H9 (cell line): ENCODE results near the gene PCDHA8. TPM values are rescaled to one million over a fixed set of nuclear protein-coding genes. Genes with fewer than 3 reads are reported as not detected.
"Not testable (repeated sequence)": the region's sequence is repeated elsewhere in the genome, so short reads cannot be mapped to it uniquely, and the experiment has no call there.

ENCODE experiments used
- DNase-seq: peaks from one replicate; pipeline ENCODE4 v3.0.0-alpha.2; 2017
- H2AFZ ChIP-seq: one replicate; pipeline ENCODE4 v1.6.1; 2013; ENCODE audit warnings: mild to moderate bottlenecking, low read length, control low read depth, moderate library complexity
- H2AK5ac ChIP-seq: 2 replicates; pipeline ENCODE4 v1.6.1; 2013; ENCODE audit warnings: low read length, control low read depth, mixed read lengths; ENCODE audit not compliant: insufficient read length
- H2BK120ac ChIP-seq: one replicate; pipeline ENCODE4 v1.6.1; 2013; ENCODE audit warnings: low read depth, mild to moderate bottlenecking, low read length, control low read depth, inconsistent platforms; ENCODE audit not compliant: poor library complexity, severe bottlenecking
- H2BK12ac ChIP-seq: 2 replicates; pipeline ENCODE4 v1.6.1; 2013; ENCODE audit warnings: low read length, control low read depth, mixed read lengths, low read depth; ENCODE audit not compliant: insufficient read length
- H2BK15ac ChIP-seq: 2 replicates; pipeline ENCODE4 v1.6.1; 2013; ENCODE audit warnings: low read depth, low read length, control low read depth
- H2BK20ac ChIP-seq: one replicate; pipeline ENCODE4 v1.6.1; 2013; ENCODE audit warnings: low read depth, mild to moderate bottlenecking, low read length, control low read depth, inconsistent platforms; ENCODE audit not compliant: poor library complexity, severe bottlenecking
- H2BK5ac ChIP-seq: 2 replicates; pipeline ENCODE4 v1.6.1; 2013; ENCODE audit warnings: low read length, control low read depth, mixed read lengths; ENCODE audit not compliant: insufficient read length
- H3K14ac ChIP-seq: 2 replicates; pipeline ENCODE4 v1.6.1; 2013; ENCODE audit warnings: low read length, control low read depth; ENCODE audit not compliant: insufficient read depth
- H3K18ac ChIP-seq: 2 replicates; pipeline ENCODE4 v1.6.1; 2013; ENCODE audit warnings: low read depth, mild to moderate bottlenecking, mixed read lengths, low read length, control low read depth; ENCODE audit not compliant: insufficient read length
- H3K23ac ChIP-seq: 2 replicates; pipeline ENCODE4 v1.6.1; 2013; ENCODE audit warnings: low read length, control low read depth, mixed read lengths, low read depth; ENCODE audit not compliant: insufficient read length
- H3K23me2 ChIP-seq: 2 replicates; pipeline ENCODE4 v1.6.1; 2013; ENCODE audit warnings: low read depth, mild to moderate bottlenecking, mixed read lengths, low read length, control low read depth; ENCODE audit not compliant: insufficient read length, poor library complexity, severe bottlenecking
- H3K27ac ChIP-seq: 2 replicates; pipeline ENCODE4 v1.5.1; 2013; ENCODE audit warnings: low read length, control low read depth, mixed read lengths, low read depth; ENCODE audit not compliant: insufficient read length
- H3K27me3 ChIP-seq: 2 replicates; pipeline ENCODE4 v1.6.1; 2013; ENCODE audit warnings: low read length, control low read depth, inconsistent platforms; ENCODE audit not compliant: insufficient read depth
- H3K4ac ChIP-seq: 2 replicates; pipeline ENCODE4 v1.6.1; 2013; ENCODE audit warnings: low read depth, mild to moderate bottlenecking, control low read depth, inconsistent platforms, low read length, moderate library complexity
- H3K4me1 ChIP-seq: 2 replicates; pipeline ENCODE4 v1.6.1; 2013; ENCODE audit warnings: low read length, control low read depth, inconsistent platforms; ENCODE audit not compliant: insufficient read depth
- H3K4me2 ChIP-seq: 2 replicates; pipeline ENCODE4 v1.6.1; 2013; ENCODE audit warnings: low read length, control low read depth, mixed read lengths; ENCODE audit not compliant: insufficient read length, insufficient read depth
- H3K56ac ChIP-seq: 2 replicates; pipeline ENCODE4 v1.6.1; 2013; ENCODE audit warnings: low read depth, mild to moderate bottlenecking, mixed read lengths, low read length, control low read depth; ENCODE audit not compliant: insufficient read length
- H3K79me1 ChIP-seq: 2 replicates; pipeline ENCODE4 v1.6.1; 2013; ENCODE audit warnings: low read depth, mild to moderate bottlenecking, moderate library complexity, low read length, control low read depth, inconsistent platforms; ENCODE audit not compliant: insufficient read depth, poor library complexity, severe bottlenecking
- H3K79me2 ChIP-seq: 2 replicates; pipeline ENCODE4 v1.6.1; 2013; ENCODE audit warnings: low read length, control low read depth, inconsistent platforms; ENCODE audit not compliant: insufficient read depth
- H3K9ac ChIP-seq: 2 replicates; pipeline ENCODE4 v1.6.1; 2013; ENCODE audit warnings: low read length, control low read depth, mixed read lengths; ENCODE audit not compliant: insufficient read length; ENCODE audit errors: extremely low read depth
- H3K9me3 ChIP-seq: one replicate; pipeline ENCODE4 v1.6.1; 2013; ENCODE audit warnings: low read depth, low read length, inconsistent platforms; ENCODE audit not compliant: control insufficient read depth
- H3T11ph ChIP-seq: one replicate; pipeline ENCODE4 v1.6.1; 2013; ENCODE audit warnings: mild to moderate bottlenecking, low read length, control low read depth, inconsistent platforms
- H4K20me1 ChIP-seq: one replicate; pipeline ENCODE4 v1.6.1; 2013; ENCODE audit not compliant: control insufficient read depth, insufficient read length, insufficient read depth
- H4K5ac ChIP-seq: 2 replicates; pipeline ENCODE4 v1.6.1; 2013; ENCODE audit warnings: low read depth, mild to moderate bottlenecking, mixed read lengths, low read length, control low read depth; ENCODE audit not compliant: insufficient read length
- H4K8ac ChIP-seq: replicated peaks from 2 replicates; pipeline ENCODE4 v1.6.1; 2013; ENCODE audit warnings: low read length, control low read depth, mixed read lengths, low read depth; ENCODE audit not compliant: insufficient read length
- H4K91ac ChIP-seq: 2 replicates; pipeline ENCODE4 v1.6.1; 2013; ENCODE audit warnings: low read depth, mild to moderate bottlenecking, moderate library complexity, mixed read lengths, low read length, control low read depth; ENCODE audit not compliant: insufficient read length
- H3K27ac Mint-ChIP-seq, 3 experiments: 2 replicates in 2 of 3; 3 replicates in 1 of 3; pipeline ENCODE4 v1.8.0; 2020 to 2021; ENCODE audit warnings: mixed read lengths in 3 of 3, mild to moderate bottlenecking in 1 of 3, moderate library complexity in 1 of 3
- H3K27me3 Mint-ChIP-seq: 2 replicates; pipeline ENCODE4 v1.8.0; 2021; ENCODE audit warnings: low read depth, mild to moderate bottlenecking, moderate library complexity, mixed read lengths
- H3K36me3 Mint-ChIP-seq, 3 experiments: 2 replicates in 2 of 3; 3 replicates in 1 of 3; pipeline ENCODE4 v1.8.0; 2020 to 2021; ENCODE audit warnings: low read depth in 3 of 3, mixed read lengths in 3 of 3; ENCODE audit not compliant: insufficient read depth in 1 of 3
- H3K4me1 Mint-ChIP-seq, 2 experiments: 2 replicates each; pipeline ENCODE4 v1.8.0; 2020; ENCODE audit warnings: mixed read lengths in 2 of 2
- H3K4me3 Mint-ChIP-seq, 2 experiments: 2 replicates in 1 of 2; 3 replicates in 1 of 2; pipeline ENCODE4 v1.8.0; 2020 to 2021; ENCODE audit warnings: mild to moderate bottlenecking in 2 of 2, mixed read lengths in 2 of 2, moderate library complexity in 1 of 2
- H3K9me3 Mint-ChIP-seq, 2 experiments: 2 replicates in 1 of 2; 3 replicates in 1 of 2; pipeline ENCODE4 v1.8.0; 2020; ENCODE audit warnings: mild to moderate bottlenecking in 2 of 2, mixed read lengths in 2 of 2, moderate library complexity in 1 of 2
- CTCF ChIP-seq: fragments of 200-600 bp; sonication (generic); conservative IDR thresholded peaks from 3 replicates; pipeline ENCODE4 v1.8.0; 2021; ENCODE audit warnings: antibody characterized with exemption, mild to moderate bottlenecking
- WGBS: extraction: QIAGEN DNeasy Blood & Tissue Kit; methylation state at CpG from one replicate; pipeline ENCODE4 v1.1.7; 2013; ENCODE audit warnings: missing lambda C conversion rate, low lambda C conversion rate, mixed read lengths; ENCODE audit not compliant: insufficient read length; ENCODE audit errors: extremely low coverage; 5-methylcytosine and 5-hydroxymethylcytosine counted together
- total RNA-seq: library from RNA; stranded (reverse); gene quantifications from 2 replicates; pipeline ENCODE4 v1.2.1, GENCODE V29; 2021

The PCDHA8 gene
- total RNA-seq, 1 experiment from 2014 or later, result 0.57 TPM

GRCh38 chr5:140828362-140828737 lies 12.6 kb upstream of the PCDHA8 start:
- peak overlapping the region in 1 of 3 experiments; percentile 97; a peak in 3 of 7 replicates for H3K27ac Mint-ChIP-seq
- Histone ChIP-seq H3K4me2 (no peak overlapping the region), H2BK12ac (no peak overlapping the region), H3K23me2 (peaks cover 3% of the 10 kb centered on the region), H3K79me2 (no peaks in the 10 kb centered on the region), H3T11ph (no peak overlapping the region), H4K8ac (no peak overlapping the region), H2AFZ (no peak overlapping the region), H3K4me1 (no peaks in the 10 kb centered on the region), H3K4ac (no peak overlapping the region), H2BK5ac (no peak overlapping the region), H2AK5ac (no peak overlapping the region), H3K23ac (no peak overlapping the region), H3K9me3 (no peaks in the 10 kb centered on the region), H3K27ac (no peak overlapping the region), H3K79me1 (no peaks in the 10 kb centered on the region), H2BK15ac (no peak overlapping the region), H2BK120ac (no peak overlapping the region), H3K14ac (peak overlapping the region; percentile 76; the same call in 1 of the 2 replicates), H2BK20ac (no peak overlapping the region), H4K5ac (no peak overlapping the region), H3K27me3 (no peaks in the 10 kb centered on the region), H4K20me1 (no peaks in the 10 kb centered on the region), H3K9ac (no peak overlapping the region), H3K56ac (no peak overlapping the region), H4K91ac (no peak overlapping the region), H3K18ac (no peak overlapping the region)
- H3K27me3 Mint-ChIP-seq, result no peaks in the 10 kb centered on the region
- H3K36me3 Mint-ChIP-seq, result peaks cover 15 to 33% (median 19%) of the 10 kb centered on the region in 3 experiments
- peak overlapping the region; percentile 76 to 88 for H3K4me3 Mint-ChIP-seq
- peaks cover 20 to 22% of the 10 kb centered on the region in 2 experiments for H3K9me3 Mint-ChIP-seq
- H3K4me1 Mint-ChIP-seq, result peaks cover 0 to 11% of the 10 kb centered on the region in 2 experiments; a peak in 2 of 4 replicates
- WGBS, result no CpG with 5 or more reads among the region's 18 CpGs
- DNase-seq, result no peak
- peak; percentile 44; the same call in 2 of the 3 replicates for TF ChIP-seq CTCF

- H2BK12ac ChIP-seq, H3K27ac Mint-ChIP-seq, H3K4me2 ChIP-seq, H3K4ac ChIP-seq, H2BK15ac ChIP-seq, H3K27me3 ChIP-seq, H3K9ac ChIP-seq, H2BK5ac ChIP-seq, H3K23me2 ChIP-seq, H3K56ac ChIP-seq, H4K5ac ChIP-seq, H3K27me3 Mint-ChIP-seq, H2BK20ac ChIP-seq, H3K4me3 Mint-ChIP-seq, H3K23ac ChIP-seq, H3K79me2 ChIP-seq, H4K8ac ChIP-seq, H3K14ac ChIP-seq, H2BK120ac ChIP-seq, DNase-seq, H3K4me1 ChIP-seq, H2AFZ ChIP-seq, H2AK5ac ChIP-seq, H3K79me1 ChIP-seq, H4K91ac ChIP-seq, H3K27ac ChIP-seq, H4K20me1 ChIP-seq, H3K9me3 ChIP-seq, H3K18ac ChIP-seq, H3T11ph ChIP-seq: not testable (repeated sequence)
- H3K4me1 Mint-ChIP-seq, result peaks cover 0 to 11% of the 10 kb centered on the region in 2 experiments; a peak in 2 of 4 replicates
- no CpG with 5 or more reads among the region's 106 CpGs for WGBS
- H3K9me3 Mint-ChIP-seq, result peaks cover 22 to 29% of the 10 kb centered on the region in 2 experiments
- H3K36me3 Mint-ChIP-seq, result peaks cover 18 to 39% (median 23%) of the 10 kb centered on the region in 3 experiments
These were observed 11.2 kb upstream of the PCDHA8 start for GRCh38 chr5:140829511-140830501.
